ENCODE data around the gene TRIM65. TPM values are rescaled to one million over a fixed set of nuclear protein-coding genes. Genes with fewer than 3 reads are reported as not detected.

The TRIM65 gene
- total and polyA plus RNA-seq, 2 of the 13 experiments (the other 11 are each of a cell fraction or from before 2014, with no cell fraction given) = 10.3 to 22.4 TPM

- TF ChIP-seq FOXJ3 (CRISPR knock-in tag; IDR thresholded peaks at IDR 0.05; ENCODE audit: borderline replicate concordance) (peak; percentile 72), RAD21 (CRISPR knock-in tag; IDR thresholded peaks at IDR 0.05) (peak; percentile 90), GATAD2A (CRISPR knock-in tag; IDR thresholded peaks at IDR 0.05) (no peak; the same call in 1 of the 2 replicates), ZNF501 (CRISPR knock-in tag; IDR thresholded peaks at IDR 0.05) (peak; percentile 100), SKI (IDR thresholded peaks at IDR 0.05; ENCODE audit: partially characterized antibody) (peak; percentile 48), CREBL2 (CRISPR knock-in tag; IDR thresholded peaks at IDR 0.05; ENCODE audit: borderline replicate concordance) (no peak; the same call in 1 of the 2 replicates), NBN (conservative IDR thresholded peaks at IDR 0.05) (no peak), ZNF318 (CRISPR knock-in tag; IDR thresholded peaks at IDR 0.05) (no peak; the same call in 1 of the 2 replicates), KIAA2018 (CRISPR knock-in tag; IDR thresholded peaks at IDR 0.05; ENCODE audit: borderline replicate concordance) (0 out of 2 replicates have a peak, but pooled peaks have one; percentile 38), SMAD9 (CRISPR knock-in tag; IDR thresholded peaks at IDR 0.05) (no peak; the same call in 1 of the 2 replicates), ZNF777 (CRISPR knock-in tag; IDR thresholded peaks at IDR 0.05) (peak; percentile 44; the same call in 1 of the 2 replicates), ZNF558 (CRISPR knock-in tag; IDR thresholded peaks at IDR 0.05; ENCODE audit: borderline replicate concordance) (no peak)
These were observed 41.3 kb downstream of the TRIM65 start, which contains the start of gene WBP2 (continued) for GRCh38 chr17:75855310-75856061.

All from HepG2 (cell line).